GM19328 (cell line): ENCODE measurements around the gene P4HA2.

Experiments used
- ATAC-seq: cut with Tn5 transposase; IDR thresholded peaks from one replicate; pipeline ENCODE4 v1.9.1; 2021; ENCODE audit warnings: mild to moderate bottlenecking, moderate library complexity; ENCODE audit not compliant: unreplicated experiment

P4HA2 gene

GRCh38 chr5:132227485-132228240, at the start of gene P4HA2:
P4HA2 (minus strand) TSS chr5:132227853; CDS start chr5:132218626, 9,227 bp downstream.
- ATAC-seq: peak; percentile 91

DNA sequence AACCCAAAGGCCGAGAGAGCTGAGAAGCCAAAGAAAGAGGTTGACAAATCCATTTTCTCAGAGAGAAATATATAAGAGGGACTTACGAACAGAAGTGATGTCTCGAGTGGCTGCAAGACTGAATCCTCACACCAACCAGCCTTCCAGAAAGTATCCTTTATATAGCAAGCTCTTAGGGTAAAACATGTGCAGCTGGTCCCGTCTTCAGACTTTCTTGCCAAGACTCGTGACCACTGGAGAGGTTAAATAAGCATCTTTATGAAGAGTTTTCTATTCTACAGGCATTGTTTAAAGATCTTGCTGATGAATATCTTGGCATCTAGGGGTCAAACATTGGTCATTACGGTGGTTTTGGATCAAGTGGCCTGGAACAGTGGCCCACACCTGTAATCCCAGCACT, 49.6 kb upstream of the P4HA2 start:
- no peak for ATAC-seq

DNA sequence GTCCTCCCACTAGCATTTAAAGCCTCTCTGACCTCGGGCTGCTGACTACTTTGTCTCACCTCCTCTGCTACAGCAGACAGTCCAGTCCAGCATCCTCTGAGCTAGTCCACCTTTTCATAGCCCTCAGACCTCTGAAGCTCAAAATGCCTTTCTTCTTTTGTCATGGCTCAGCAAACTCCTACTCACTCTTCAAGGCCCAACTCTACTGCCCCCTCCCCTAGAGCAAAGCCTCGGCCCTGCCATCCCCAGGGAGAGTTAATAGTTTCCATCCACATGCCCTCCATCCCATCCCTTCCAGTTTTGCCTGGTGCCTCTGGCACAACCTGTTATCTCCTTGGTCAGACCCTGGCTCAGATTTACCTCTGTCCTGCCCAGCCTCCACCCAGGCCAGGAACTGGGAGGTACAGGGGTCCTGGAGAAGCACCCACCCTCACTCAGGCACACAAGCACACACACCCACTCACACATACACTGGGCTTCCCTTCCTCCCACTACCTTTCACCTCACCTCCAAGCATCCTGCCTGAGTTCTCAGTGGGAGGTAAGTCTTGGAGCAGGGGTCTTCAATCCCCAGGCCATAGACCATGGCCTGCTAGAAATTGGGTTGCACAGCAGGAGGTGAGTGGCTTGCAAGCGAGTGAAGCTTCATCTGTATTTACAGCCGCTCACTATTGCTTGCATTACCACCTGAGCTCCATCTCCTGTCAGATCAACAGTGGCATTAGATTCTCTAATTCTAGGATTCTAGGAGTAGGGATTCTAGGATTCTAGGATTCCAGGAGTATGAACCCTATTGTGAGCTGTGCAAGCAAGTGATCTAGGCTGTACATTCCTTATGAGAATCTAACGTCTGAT, 47.9 kb upstream of the P4HA2 start:
- no peak for ATAC-seq

- no peak for ATAC-seq
Observed at GRCh38 chr5:132274050-132274792, 46.6 kb upstream of the P4HA2 start.

- ATAC-seq: no peak
Observed at GRCh38 chr5:132273631-132274030, 46.0 kb upstream of the P4HA2 start.

- ATAC-seq: no peak
Observed at GRCh38 chr5:132272311-132273210, 44.9 kb upstream of the P4HA2 start.

DNA sequence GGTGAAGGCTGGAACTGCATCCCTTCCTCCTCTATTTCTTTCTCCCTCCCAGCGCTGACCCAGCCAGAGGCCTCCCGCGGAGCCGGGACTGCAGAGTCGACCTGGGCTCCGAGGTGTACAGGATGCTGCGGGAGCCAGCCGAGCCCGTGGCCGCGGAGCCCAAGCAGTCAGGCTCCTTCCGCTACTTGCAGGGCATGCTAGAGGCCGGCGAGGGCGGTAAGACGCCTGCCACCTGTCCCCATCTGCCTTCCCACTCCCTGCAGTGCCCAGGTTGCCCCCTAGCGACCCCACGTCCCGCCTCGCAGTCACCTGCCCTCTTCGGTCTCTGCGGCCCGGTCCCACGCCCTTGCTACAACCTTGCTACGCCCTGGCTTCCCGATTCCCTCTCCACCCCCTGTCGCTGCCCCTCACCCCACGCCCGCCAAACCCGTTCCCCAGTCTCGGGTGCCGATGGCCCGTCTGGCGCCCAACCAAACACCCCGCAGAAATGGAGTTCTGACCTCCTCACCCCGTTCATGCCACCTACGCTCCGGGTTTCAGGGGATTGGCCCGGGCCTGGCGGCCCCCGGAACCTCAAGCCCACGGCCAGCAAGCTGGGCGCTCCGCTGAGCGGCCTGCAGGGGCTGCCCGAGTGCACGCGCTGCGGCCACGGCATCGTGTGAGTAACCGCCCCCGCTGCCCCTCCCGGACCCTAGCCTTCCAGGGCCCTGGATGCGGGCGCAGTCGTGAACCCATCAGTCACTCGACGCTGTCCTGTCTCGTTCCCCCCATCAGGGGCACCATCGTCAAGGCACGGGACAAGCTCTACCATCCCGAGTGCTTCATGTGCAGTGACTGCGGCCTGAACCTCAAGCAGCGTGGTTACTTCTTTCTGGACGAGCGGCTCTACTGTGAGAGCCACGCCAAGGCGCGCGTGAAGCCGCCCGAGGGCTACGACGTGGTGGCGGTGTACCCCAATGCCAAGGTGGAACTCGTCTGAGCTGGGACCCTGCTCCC, 43.9 kb upstream of the P4HA2 start:
- no peak for ATAC-seq

GRCh38 chr5:132270706-132271105, 43.1 kb upstream of the P4HA2 start:
- no peak for ATAC-seq

- no peak for ATAC-seq
Observed at GRCh38 chr5:132270335-132270665, 42.6 kb upstream of the P4HA2 start.

DNA sequence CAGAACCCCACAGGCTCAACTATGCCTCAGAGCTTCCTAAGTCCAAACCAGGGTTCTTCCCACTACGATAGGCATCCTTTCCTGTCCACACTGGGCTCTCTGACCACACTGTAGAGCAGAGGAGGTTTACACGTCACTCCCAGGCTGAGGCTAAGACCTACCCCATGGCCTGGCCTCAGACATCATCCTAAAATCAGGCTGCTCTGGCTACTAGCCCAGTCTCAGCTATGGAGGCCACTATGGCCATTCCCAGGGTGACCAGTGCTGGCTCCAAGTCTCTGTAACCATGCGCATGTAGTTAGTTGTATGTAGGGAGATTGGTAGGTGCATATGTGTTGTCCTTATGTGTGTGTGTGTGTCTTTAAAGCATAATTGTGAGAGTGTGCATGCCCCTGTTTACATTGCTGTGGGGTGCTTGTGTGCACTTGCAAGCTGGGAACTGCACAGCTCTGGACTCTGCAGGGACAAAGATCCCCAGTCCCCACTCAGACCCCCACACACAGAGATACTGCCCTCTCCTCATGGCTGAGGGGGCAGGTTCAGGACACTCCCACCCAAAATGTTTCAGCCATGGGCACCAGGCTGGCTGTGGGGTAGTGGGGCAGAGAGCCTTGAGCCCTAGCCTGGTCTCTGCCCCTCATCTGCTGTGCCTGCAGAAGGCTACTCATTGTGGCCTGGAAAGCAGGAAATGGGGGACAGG, 42.1 kb upstream of the P4HA2 start:
- ATAC-seq: no peak

DNA sequence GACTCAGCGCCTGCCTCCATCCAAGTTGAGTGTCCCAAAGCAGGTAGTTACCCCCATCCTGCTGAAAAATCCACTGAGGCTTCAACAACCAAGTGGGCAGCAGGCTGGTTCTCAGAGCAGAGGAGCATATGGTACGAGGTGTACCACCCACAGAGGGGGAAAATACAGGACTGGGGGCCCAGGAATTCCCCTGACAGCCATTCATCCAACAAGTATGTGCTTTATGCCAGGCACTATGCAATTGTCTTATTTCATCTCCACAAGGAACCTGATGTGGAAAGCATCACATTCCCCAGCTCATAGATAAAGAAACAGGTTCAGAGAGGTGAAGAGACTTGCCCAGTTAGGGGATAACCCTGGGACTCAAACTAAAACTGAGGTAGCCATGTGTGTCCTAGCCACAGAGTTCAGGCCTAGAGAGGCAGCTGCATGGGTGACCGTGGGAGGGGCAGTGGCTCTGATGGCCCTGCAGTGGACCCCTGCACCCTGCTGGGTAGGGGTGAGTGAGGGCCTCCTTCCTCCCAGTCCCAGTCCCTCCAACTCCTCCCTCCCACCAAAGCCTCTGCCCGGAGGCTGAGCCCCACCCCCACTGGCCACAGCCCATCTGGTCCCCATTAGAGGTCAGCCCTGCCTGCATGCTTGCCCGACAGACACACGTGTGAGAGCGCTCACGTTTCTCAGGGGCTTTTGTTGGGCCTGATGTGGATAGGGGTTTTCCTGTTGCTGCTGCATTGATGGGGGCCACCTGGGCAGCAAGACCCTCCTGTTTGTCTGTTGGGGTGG, 41.3 kb upstream of the P4HA2 start:
- ATAC-seq: peak; percentile 44

DNA sequence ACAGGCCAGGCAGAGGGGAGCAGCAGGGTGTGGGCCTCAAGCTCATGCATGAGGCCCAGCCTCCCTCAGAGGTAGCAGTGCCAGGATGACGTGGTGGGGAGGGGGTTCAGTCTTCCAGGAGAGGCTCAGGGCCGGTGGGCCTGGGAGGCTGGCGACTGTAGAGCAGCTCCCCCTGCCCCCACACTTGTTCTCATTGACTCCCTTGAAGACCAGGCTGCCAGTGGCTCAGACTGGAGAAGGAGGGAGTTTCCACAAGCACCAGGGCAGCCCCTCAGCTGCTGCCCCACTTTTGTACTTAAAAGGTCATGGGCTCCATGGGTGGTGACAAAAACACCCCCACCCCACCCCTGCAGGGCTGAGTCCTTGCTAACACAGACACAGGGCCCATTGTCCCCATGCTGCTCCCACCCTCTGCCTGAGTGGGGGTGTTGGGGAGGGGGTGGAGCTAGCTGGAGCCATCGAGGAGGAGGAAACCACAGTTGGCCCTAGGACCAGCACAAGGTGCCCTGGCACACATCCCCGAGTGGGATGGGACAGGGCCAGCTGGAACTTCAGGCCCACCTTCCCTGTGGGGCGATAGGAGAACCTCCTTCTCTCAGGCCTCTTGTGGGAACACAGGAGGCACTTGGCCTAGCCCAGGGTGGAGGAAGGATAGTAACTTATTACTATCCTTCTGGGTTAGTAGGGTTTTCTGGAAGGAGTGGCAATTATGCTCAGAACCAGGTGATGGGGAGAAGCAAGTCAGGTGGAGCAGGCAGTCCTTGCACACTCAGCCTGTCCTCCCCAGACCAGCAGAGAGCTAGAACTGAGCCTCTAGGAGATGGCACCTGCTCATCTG, 40.5 kb upstream of the P4HA2 start:
- no peak for ATAC-seq

DNA sequence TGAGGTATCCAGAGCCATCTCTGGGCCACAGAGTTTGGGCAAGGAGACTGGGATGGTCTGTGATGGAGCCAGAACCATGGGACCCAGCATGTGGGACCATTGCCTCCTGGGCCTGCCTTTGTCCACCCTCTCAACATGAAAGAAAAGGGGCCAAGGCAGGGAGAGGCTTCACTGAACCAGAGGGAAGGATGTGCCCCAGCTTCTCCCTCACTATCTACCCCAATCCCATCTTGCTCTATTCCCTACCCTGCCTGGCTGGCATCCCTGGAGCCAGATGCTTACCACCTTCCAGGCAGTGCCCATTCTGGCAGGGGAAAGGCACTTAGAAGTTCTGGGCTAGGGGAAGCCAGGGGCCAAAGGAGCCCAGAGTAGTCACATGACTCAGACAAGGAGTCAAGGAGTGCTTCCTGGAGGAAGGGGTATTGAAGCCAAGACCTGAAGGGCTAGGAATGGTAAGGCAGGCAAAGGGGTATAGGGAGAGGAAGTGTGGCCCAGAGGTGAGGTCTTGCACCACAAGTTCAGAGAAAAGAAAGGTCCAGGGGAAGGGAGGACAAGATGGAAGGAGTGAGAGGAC, 39.6 kb upstream of the P4HA2 start:
- ATAC-seq: no peak

DNA sequence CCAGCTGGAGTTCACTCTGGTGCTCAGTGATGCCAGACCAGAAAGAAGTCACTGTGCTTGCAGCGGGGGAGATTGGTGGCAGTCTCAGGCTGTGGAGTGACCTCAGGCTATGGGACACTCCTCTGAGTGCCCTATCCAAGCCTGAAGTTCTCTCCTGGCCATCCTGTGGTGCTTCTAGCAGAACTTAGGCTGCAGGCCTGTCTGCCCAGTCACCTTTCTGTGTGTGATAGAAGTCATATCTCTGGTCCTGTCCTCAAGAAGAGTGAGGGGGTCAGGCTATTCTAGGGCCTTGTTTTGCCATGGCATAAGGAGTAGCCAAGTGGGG, 39.1 kb upstream of the P4HA2 start:
- ATAC-seq: no peak

DNA sequence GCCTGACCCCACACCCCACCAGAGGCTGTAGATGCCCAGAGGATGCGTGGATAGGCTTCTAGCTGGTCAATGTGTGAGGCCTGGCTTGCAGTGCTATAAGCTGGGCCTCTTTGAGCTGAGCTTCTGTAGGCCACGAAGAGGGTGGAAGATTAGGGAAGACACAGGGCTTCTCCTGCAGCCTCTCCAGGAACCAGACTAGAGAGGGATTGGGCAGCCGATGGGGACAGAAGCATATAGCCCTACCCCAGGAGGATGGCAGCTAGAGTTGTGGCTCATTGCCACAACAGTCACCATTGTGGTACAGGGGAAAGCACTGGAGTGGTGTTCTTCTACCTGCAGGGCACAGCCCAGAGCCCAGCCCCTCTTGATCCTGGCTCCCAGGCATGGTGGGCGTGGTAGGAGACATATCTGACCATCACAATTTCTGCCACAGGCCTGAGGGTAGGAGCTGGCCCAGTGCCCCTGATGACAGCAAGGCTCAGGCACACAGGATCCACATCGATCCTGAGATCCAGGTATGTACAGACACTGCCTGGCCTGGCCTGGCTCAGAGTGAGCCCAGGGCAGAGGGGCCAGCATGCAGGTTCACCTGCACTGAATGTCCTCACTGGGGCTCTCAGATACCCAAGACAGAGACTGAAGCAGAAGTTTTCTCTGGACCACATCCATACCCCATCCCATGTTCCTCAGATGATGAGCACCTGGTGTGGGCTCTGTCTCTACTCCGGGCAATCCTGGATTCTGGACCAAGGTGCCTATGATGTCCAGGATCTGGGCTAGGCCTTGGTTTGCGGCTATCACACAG, 38.6 kb upstream of the P4HA2 start:
- no peak for ATAC-seq
